ENCODE measurements around the gene WDR64.
"Not testable (repeated sequence)": the region's sequence is repeated elsewhere in the genome, so short reads cannot be mapped to it uniquely, and the experiment has no call there.

The WDR64 gene

DNA sequence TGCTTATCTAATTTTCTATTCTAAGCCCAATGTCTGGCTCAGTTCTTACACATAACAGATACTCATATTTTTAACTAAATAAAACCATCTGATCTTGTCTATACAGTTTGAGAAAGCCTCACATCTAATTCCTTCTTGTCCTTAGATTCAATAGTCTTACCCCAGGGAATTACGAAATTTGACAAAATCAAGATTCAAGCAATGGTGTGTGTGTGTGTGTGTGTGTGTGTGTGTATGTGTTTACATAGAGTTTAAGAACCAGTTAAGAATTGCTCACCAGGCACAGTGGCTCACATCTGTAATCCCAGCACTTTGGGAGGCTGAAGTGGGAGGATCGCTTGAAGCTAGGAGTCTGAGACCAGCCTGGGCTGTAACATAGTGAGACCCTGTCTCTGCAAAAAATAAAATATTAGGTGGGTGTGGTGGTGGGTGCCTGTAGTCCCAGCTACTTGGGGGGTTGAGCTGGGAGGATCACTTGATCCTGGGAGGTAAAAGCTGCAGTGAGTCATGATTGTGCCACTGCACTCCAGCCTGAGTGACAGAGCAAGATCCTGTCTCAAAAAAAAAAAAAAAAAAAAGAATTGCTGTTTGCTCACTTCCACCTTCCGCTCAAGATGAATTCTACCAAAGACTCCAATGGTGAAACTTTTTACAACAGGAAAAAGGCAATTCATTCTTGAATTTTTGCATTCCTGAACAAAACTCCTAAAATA, 6.2 kb downstream of the WDR64 start:
- DNase-seq (ENCODE audit: low read depth) = no peak

DNA sequence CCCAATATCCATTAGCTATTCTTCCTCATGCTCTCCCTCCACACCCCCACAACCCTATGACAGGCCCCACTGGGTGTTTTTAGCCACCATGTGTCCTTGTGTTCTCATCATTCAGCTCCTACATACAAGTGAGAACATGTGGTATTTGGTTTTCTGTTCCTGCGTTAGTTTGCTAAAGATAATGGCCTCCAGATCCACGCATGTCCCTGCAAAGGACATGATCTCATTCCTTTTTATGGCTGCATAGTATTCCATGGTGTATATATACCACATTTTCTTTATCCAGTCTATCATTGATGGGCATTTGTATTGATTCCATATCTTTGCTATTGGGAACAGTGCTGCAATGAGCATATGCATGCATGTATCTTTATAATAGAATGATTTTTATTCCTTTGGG, 6.9 kb downstream of the WDR64 start:
- DNase-seq (ENCODE audit: low read depth) = not testable (repeated sequence)

GRCh38 chr1:241660424-241660972, 8.4 kb downstream of the WDR64 start:
- no peak for DNase-seq (ENCODE audit: low read depth)

GRCh38 chr1:241666419-241666818, 14.3 kb downstream of the WDR64 start:
- no peak for DNase-seq (ENCODE audit: low read depth)

DNA sequence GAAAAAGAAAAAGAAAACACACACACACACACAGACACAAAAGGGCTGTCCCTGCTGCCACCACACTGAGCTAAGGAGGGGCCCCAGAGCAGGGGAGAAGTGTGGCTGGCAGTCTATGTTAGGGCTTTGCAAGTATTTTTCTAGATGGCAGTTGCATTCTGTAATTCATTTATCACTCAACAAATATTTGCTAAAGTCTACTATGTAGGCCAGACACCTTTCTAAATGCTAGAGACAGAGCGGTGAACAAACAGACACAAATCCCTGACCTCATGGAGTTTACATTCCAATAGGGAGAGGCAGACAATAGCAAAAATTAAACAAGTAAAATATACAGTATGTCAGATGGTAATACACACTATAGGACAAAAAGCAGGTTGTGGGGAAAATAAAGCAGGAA, 20.2 kb downstream of the WDR64 start:
- no peak for DNase-seq (ENCODE audit: low read depth)

- no peak for DNase-seq (ENCODE audit: low read depth)
Measured at GRCh38 chr1:241674805-241675384, 22.8 kb downstream of the WDR64 start.

DNA sequence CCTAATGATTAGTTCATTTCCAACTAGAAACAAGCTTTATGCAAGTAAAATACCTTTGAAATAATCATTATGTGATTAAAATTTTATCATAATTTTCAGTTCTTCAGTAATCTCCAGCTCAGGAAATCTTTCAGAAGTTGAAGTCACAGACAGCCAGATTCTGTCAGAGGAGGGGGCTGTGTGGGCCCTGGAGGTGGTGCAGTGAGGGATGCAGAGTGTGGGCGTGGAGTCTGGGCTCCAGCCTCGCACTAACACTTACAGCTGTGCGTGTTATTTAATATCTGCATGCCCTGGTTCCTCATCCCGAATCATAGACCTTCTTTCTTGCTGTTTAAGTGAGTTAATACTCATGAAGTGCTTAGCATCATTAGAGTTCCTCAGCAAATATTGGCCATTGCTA, 23.9 kb downstream of the WDR64 start:
- DNase-seq (ENCODE audit: low read depth) = no peak

GRCh38 chr1:241677201-241677600, 25.1 kb downstream of the WDR64 start:
- no peak for DNase-seq (ENCODE audit: low read depth)

GRCh38 chr1:241678536-241678935, 26.5 kb downstream of the WDR64 start:
- no peak for DNase-seq (ENCODE audit: low read depth)

DNA sequence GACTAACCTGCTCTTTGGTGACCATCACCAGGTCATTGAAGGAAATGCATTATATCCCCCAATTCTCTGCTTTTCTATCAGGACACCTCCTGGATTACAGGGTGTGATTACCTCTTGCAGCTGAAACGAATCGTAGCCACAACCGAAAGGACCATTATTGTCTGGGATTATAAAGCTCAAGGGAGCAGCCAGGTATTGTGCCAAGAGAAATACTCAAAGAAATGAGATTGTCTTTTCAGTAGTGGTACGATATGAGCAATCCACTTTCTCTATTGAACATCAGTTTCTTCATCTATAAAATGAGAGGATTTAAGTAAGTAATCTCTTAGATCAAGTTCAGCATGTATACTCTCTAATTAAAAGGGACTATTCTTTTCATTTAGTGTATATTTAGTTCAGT, 27.3 kb downstream of the WDR64 start:
- DNase-seq (ENCODE audit: low read depth) = no peak

DNA sequence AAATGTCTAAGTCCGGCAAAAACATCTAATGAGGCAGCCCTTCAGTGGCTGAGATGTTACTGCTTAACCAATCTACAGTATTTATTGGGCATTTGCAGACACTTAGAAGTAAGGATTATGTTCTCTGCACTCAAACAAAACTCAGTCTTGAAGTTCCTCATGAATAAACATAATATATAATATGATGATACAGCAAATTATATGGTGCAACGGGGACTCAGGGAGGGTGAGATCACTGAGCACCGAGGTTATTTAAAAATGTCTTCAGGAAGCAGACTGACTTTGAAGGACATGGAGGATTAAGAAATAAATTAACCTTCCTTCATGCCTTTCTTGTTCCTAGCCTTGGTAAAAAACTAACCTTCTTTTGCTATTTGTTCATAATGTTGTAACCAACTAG, 27.9 kb downstream of the WDR64 start:
- DNase-seq (ENCODE audit: low read depth) = no peak

GRCh38 chr1:241681861-241682448, 29.9 kb downstream of the WDR64 start:
- not testable (repeated sequence) for DNase-seq (ENCODE audit: low read depth)

- DNase-seq (ENCODE audit: low read depth) = no peak
Measured at GRCh38 chr1:241682921-241683320, 30.8 kb downstream of the WDR64 start.

GRCh38 chr1:241684108-241684507, 32.0 kb downstream of the WDR64 start:
- no peak for DNase-seq (ENCODE audit: low read depth)

GRCh38 chr1:241688940-241689368, 36.9 kb downstream of the WDR64 start:
- no peak for DNase-seq (ENCODE audit: low read depth)

GRCh38 chr1:241695246-241696171, 43.4 kb downstream of the WDR64 start:
- no peak for DNase-seq (ENCODE audit: low read depth)

DNA sequence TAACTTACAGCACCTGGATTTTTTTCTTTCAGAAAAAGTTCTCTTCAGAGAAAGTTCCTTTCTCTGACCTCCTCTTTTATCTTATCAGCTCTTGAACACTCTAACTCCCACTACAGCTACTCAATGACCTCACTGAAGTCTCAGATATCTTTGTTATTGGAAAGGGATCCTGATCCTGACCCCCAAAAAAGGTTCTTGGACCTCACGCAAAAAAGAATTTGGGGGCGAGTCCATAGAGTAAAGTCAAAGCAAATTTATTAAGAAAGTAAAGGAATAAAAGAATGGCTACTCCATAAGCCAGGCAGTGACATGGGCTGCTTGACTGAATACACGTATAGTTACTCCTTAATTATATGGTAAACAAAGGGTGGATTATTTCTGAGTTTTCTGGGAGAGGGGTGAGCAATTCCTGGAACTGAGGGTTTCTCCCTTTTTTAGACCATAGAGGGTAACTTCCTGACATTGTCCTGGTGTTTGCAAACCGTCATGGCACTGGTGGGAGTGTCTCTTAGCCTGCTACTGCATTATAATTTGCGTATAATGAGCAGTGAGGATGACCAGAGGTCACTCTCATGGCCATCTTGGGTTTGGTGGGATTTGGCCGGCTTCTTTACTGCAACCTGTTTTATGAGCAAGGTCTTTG, 44.2 kb downstream of the WDR64 start:
- DNase-seq (ENCODE audit: low read depth) = no peak

DNA sequence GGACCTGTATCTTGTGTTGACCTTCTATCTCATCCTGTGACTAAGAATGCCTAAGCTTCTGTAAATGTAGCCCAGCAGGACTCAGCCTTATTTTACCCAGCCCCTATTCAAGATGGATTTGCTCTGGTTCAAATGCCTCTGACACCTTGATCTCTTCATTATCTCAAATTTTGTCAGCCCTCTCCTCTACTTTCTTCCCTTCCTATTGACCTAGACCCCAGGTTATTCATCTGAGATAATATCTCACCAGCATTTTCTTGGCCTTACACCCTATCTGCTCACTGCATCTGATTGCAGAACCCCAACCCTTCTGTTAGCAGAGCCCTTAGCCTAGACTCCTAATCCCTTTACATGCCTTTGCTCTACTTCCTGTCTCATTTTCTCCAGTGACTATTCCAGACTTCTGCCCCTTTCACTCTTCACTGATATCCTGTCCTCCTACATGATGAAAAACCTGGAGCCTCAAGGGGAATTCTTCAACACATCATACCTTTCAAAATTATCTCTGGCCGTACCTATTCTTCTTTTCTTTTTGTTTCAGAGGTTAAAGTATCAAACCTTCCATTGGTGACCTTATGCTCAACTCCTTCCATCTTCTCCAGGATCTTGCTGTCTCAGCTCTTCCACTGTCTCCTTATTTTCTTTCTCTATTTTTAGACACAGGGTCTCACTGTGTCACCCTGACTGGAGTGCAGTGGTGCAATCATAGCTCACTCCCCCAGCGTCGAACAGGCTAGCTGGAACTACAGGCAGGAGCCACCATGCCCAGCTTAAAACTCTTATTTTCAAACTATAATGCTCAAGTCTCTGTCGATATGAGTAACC, 44.9 kb downstream of the WDR64 start:
- DNase-seq (ENCODE audit: low read depth) = no peak

GRCh38 chr1:241697640-241698018, 45.5 kb downstream of the WDR64 start:
- no peak for DNase-seq (ENCODE audit: low read depth)

GRCh38 chr1:241698177-241698576, 46.1 kb downstream of the WDR64 start:
- no peak for DNase-seq (ENCODE audit: low read depth)

All from fibroblast of the conjunctiva (primary cell).